Ishikawa (cell line): ENCODE results near the gene B4GALNT3.

Experiments used
- EGR1 ChIP-seq: IDR thresholded peaks from 2 replicates; pipeline ENCODE4 v1.6.1; 2012
- MAX ChIP-seq: IDR thresholded peaks from 2 replicates; pipeline ENCODE4 v1.6.1; 2012
- RAD21 ChIP-seq: IDR thresholded peaks from 2 replicates; pipeline ENCODE4 v1.6.1; 2012; ENCODE audit warnings: low read depth
- TAF1 ChIP-seq: IDR thresholded peaks from 2 replicates; pipeline ENCODE4 v1.6.1; 2012; ENCODE audit warnings: low read depth, mild to moderate bottlenecking

- TF ChIP-seq MAX = no peak
- TF ChIP-seq EGR1 = no peak
- TF ChIP-seq TAF1 = no peak
- no peak for TF ChIP-seq RAD21
These were observed 114.9 kb downstream of the B4GALNT3 start for GRCh38 chr12:574475-575128.
